Smooth muscle cell (in vitro differentiated cells): Measurements from ENCODE around the gene MCAM. TPM values are rescaled to one million over a fixed set of nuclear protein-coding genes. Genes with fewer than 3 reads are reported as not detected.

Experiments
- DNase-seq: peaks from one replicate; lab custom pipeline; 2025; ENCODE audit not compliant: unreplicated experiment; lab: John Stamatoyannopoulos, UW
- H2AFZ ChIP-seq: fragments of 200-600 bp; sonication (generic); 2 replicates; pipeline ENCODE4 v1.6.0; 2016; ENCODE audit warnings: antibody characterized with exemption, low read depth, mild to moderate bottlenecking
- H3F3A ChIP-seq: fragments of 200-600 bp; sonication (generic); 2 replicates; pipeline ENCODE4 v1.6.0; 2017; ENCODE audit warnings: antibody characterized with exemption, low read depth
- H3K27ac ChIP-seq: fragments of 200-600 bp; sonication (generic); 2 replicates; pipeline ENCODE4 v1.5.1; 2016; ENCODE audit warnings: low read depth, mild to moderate bottlenecking
- H3K27me3 ChIP-seq: fragments of 200-600 bp; sonication (generic); 2 replicates; pipeline ENCODE4 v1.6.1; 2016; ENCODE audit warnings: low read depth, mild to moderate bottlenecking
- H3K36me3 ChIP-seq: fragments of 200-600 bp; sonication (generic); 2 replicates; pipeline ENCODE4 v1.5.1; 2016; ENCODE audit warnings: low read depth
- H3K4me1 ChIP-seq: fragments of 200-600 bp; sonication (generic); 2 replicates; pipeline ENCODE4 v1.5.1; 2016; ENCODE audit warnings: low read depth
- H3K4me2 ChIP-seq: fragments of 200-600 bp; sonication (generic); 2 replicates; pipeline ENCODE4 v1.6.0; 2016; ENCODE audit warnings: mild to moderate bottlenecking
- H3K4me3 ChIP-seq: fragments of 200-600 bp; sonication (generic); 2 replicates; pipeline ENCODE4 v1.5.1; 2016; ENCODE audit warnings: mild to moderate bottlenecking
- H3K79me2 ChIP-seq: fragments of 200-600 bp; sonication (generic); 2 replicates; pipeline ENCODE4 v1.6.0; 2016; ENCODE audit warnings: low read depth, mild to moderate bottlenecking
- H3K9ac ChIP-seq: fragments of 200-600 bp; sonication (generic); 2 replicates; pipeline ENCODE4 v1.6.0; 2016; ENCODE audit warnings: low read depth
- H3K9me3 ChIP-seq: fragments of 200-600 bp; sonication (generic); replicated peaks from 2 replicates; pipeline ENCODE4 v1.5.1; 2016; ENCODE audit warnings: low read depth
- H4K20me1 ChIP-seq: fragments of 200-600 bp; sonication (generic); 2 replicates; pipeline ENCODE4 v1.6.0; 2016; ENCODE audit warnings: low read depth
- WGBS: methylation state at CpG from one replicate; pipeline ENCODE4 v1.1.7; 2016; ENCODE audit warnings: low lambda C conversion rate; 5-methylcytosine and 5-hydroxymethylcytosine counted together
- microRNA-seq: library from miRNA; unstranded; fragments of <30 nt; microRNA quantifications from one replicate; pipeline ENCODE4, GENCODE V29; 2016; ENCODE audit warnings: borderline number of aligned reads
- polyA plus RNA-seq: library from polyadenylated mRNA; unstranded; fragments of >200 nt; fragmentation: Nextera tagmentation; extraction: Ambion mirVana; gene quantifications from 2 replicates; pipeline ENCODE4 v1.2.1, GENCODE V29; 2016
- small RNA-seq: library from RNA; depleted of rRNA; stranded (forward); fragments of <200 nt; gene quantifications from one replicate; pipeline ENCODE3, GENCODE V24; 2014
- total RNA-seq: library from RNA; depleted of rRNA; stranded (reverse); fragments of >200 nt; gene quantifications from 2 replicates; pipeline ENCODE4 v1.2.3, GENCODE V29; 2014
- TF ChIP-seq, protein P1 (sequence below): fragments of 200-600 bp; sonication (generic); IDR thresholded peaks from 2 replicates; pipeline ENCODE4 v1.5.1; 2017; ENCODE audit warnings: borderline replicate concordance, mild to moderate bottlenecking, antibody characterized with exemption; ENCODE audit not compliant: insufficient read depth, poor library complexity, severe bottlenecking

MCAM gene
- total and polyA plus RNA-seq, 2 experiments from 2014 or later, result 30.7 to 138 TPM

DNA sequence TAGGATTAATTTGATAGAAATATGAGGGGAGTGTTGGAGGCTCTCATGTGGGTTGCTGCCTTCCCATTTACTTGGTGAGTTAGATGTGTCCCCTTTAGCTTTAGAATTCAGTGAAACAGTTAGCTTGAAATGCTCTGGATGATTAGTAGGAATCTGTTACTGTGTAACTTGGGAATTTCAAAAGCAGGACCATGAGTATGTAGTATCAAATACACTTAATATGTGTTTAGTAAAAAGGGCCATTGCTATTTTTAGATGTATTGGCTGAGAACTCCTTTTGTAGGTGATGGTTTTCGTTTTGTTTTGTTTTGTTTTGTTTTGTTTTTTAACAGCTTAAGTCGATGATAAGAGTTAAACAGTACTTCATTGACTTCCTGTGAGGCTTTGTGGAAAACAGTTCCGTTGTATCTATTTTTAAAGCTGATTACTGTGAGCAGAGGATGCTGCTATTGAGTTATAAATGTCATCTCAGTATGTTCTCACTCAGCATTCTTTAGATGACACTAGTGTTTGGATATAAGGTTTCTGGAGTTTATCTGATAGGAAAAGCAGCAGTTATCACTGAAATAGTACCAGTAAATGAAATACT, 53.5 kb downstream of the MCAM start:
- H4K20me1 ChIP-seq, result peaks cover 98% of the 10 kb centered on the region
- TF ChIP-seq, protein P1, sequence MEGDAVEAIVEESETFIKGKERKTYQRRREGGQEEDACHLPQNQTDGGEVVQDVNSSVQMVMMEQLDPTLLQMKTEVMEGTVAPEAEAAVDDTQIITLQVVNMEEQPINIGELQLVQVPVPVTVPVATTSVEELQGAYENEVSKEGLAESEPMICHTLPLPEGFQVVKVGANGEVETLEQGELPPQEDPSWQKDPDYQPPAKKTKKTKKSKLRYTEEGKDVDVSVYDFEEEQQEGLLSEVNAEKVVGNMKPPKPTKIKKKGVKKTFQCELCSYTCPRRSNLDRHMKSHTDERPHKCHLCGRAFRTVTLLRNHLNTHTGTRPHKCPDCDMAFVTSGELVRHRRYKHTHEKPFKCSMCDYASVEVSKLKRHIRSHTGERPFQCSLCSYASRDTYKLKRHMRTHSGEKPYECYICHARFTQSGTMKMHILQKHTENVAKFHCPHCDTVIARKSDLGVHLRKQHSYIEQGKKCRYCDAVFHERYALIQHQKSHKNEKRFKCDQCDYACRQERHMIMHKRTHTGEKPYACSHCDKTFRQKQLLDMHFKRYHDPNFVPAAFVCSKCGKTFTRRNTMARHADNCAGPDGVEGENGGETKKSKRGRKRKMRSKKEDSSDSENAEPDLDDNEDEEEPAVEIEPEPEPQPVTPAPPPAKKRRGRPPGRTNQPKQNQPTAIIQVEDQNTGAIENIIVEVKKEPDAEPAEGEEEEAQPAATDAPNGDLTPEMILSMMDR, result no peak
- no peaks in the 10 kb centered on the region for H3K9me3 ChIP-seq
- peak overlapping the region; percentile 18 for H3K4me2 ChIP-seq
- peaks cover 71% of the 10 kb centered on the region for H3K79me2 ChIP-seq
- no peaks in the 10 kb centered on the region for H3K27me3 ChIP-seq
- H3K36me3 ChIP-seq, result no peaks in the 10 kb centered on the region
- 15% methylated on average over 3 of the region's 3 CpGs for WGBS
- no peak for DNase-seq
- peaks cover 4% of the 10 kb centered on the region for H3F3A ChIP-seq
- no peak overlapping the region for H3K9ac ChIP-seq
- no peak overlapping the region for H3K4me3 ChIP-seq
- H3K4me1 ChIP-seq, result peaks cover 2% of the 10 kb centered on the region
- peak overlapping the region; percentile 20 for H3K27ac ChIP-seq
- H2AFZ ChIP-seq, result no peak overlapping the region

GRCh38 chr11:119262668-119263351, 54.1 kb downstream of the MCAM start:
- Histone ChIP-seq H3K9me3 (no peaks in the 10 kb centered on the region), H3K9ac (no peak overlapping the region), H3K4me3 (no peak overlapping the region), H3F3A (peaks cover 4% of the 10 kb centered on the region), H2AFZ (no peak overlapping the region), H4K20me1 (peaks cover 98% of the 10 kb centered on the region), H3K27me3 (no peaks in the 10 kb centered on the region), H3K27ac (no peak overlapping the region), H3K79me2 (peaks cover 71% of the 10 kb centered on the region), H3K4me1 (peaks cover 3% of the 10 kb centered on the region), H3K36me3 (no peaks in the 10 kb centered on the region), H3K4me2 (peak overlapping the region; percentile 14)
- WGBS, result 63% methylated on average over 5 of the region's 5 CpGs
- TF ChIP-seq, protein P1, result no peak
- DNase-seq, result no peak

- Histone ChIP-seq H3K9me3 (no peaks in the 10 kb centered on the region), H3K4me1 (peaks cover 3% of the 10 kb centered on the region), H3K4me2 (no peak overlapping the region), H3K79me2 (peaks cover 65% of the 10 kb centered on the region), H3K9ac (no peak overlapping the region), H4K20me1 (peaks cover 85% of the 10 kb centered on the region), H3K27ac (no peak overlapping the region), H3K4me3 (no peak overlapping the region), H3K27me3 (no peaks in the 10 kb centered on the region), H3F3A (peaks cover 11% of the 10 kb centered on the region), H3K36me3 (no peaks in the 10 kb centered on the region), H2AFZ (no peak overlapping the region)
- TF ChIP-seq, protein P1, result no peak
- DNase-seq, result no peak
- 91% methylated on average over 3 of the region's 3 CpGs for WGBS
These were observed 57.9 kb downstream of the MCAM start for GRCh38 chr11:119258983-119259382.

Small RNA genes within 50 kb of the gene (microRNA-seq; reads per million reads assigned to microRNA genes)
- not detected for gene MIR6756

Small RNA genes within 50 kb of the gene (small RNA-seq; reads per million reads assigned to genes)
- gene RF01225, result not detected
- not detected for gene RNU6-262P

Other genes with a start within 250 kb of the MCAM start
- 32.3 and 33.8 TPM in 2 replicates for gene VPS11, start 249.3 kb downstream of the MCAM start, total RNA-seq
- 33.1 and 38.7 TPM in 2 replicates for gene VPS11, start 249.3 kb downstream of the MCAM start, polyA plus RNA-seq
- gene HMBS, start 232.2 kb downstream of the MCAM start, total RNA-seq, result 13.9 and 33.7 TPM in 2 replicates
- gene HMBS, start 232.2 kb downstream of the MCAM start, polyA plus RNA-seq, result 39.9 and 43.4 TPM in 2 replicates
- 26.2 and 40.5 TPM in 2 replicates for gene DPAGT1, start 215.3 kb downstream of the MCAM start, total RNA-seq
- gene DPAGT1, start 215.3 kb downstream of the MCAM start, polyA plus RNA-seq, result 68.1 and 73.7 TPM in 2 replicates
- gene C2CD2L, start 209.8 kb downstream of the MCAM start, total RNA-seq, result 4.8 and 10.6 TPM in 2 replicates
- gene C2CD2L, start 209.8 kb downstream of the MCAM start, polyA plus RNA-seq, result 7.2 and 9.2 TPM in 2 replicates
- gene HINFP, start 195.6 kb downstream of the MCAM start, total RNA-seq, result 17.3 and 18.6 TPM in 2 replicates
- gene HINFP, start 195.6 kb downstream of the MCAM start, polyA plus RNA-seq, result 11.2 and 15.6 TPM in 2 replicates
- gene ABCG4, start 168.1 kb downstream of the MCAM start, total RNA-seq, result 0.76 and 0.85 TPM in 2 replicates
- 2.0 and 2.1 TPM in 2 replicates for gene ABCG4, start 168.1 kb downstream of the MCAM start, polyA plus RNA-seq
- 10.6 and 13.0 TPM in 2 replicates for gene NLRX1, start 148.4 kb downstream of the MCAM start, total RNA-seq
- 16.8 and 18.7 TPM in 2 replicates for gene NLRX1, start 148.4 kb downstream of the MCAM start, polyA plus RNA-seq
- gene NHERF4, start 131.7 kb downstream of the MCAM start, total RNA-seq, result not detected in 2 replicates
- gene NHERF4, start 131.7 kb downstream of the MCAM start, polyA plus RNA-seq, result 0.34 and 0.39 TPM in 2 replicates
- 17.6 and 18.9 TPM in 2 replicates for gene CBL, start 110.8 kb downstream of the MCAM start, total RNA-seq
- 5.0 and 5.7 TPM in 2 replicates for gene CBL, start 110.8 kb downstream of the MCAM start, polyA plus RNA-seq
- 14.6 and 16.1 TPM in 2 replicates for gene RNF26, start 17.4 kb upstream of the MCAM start, total RNA-seq
- gene RNF26, start 17.4 kb upstream of the MCAM start, polyA plus RNA-seq, result 53.3 and 63.1 TPM in 2 replicates
- 1.4 and 7.0 TPM in 2 replicates for gene C1QTNF5, start 23.8 kb upstream of the MCAM start, total RNA-seq
- gene C1QTNF5, start 23.8 kb upstream of the MCAM start, polyA plus RNA-seq, result 5.2 and 7.2 TPM in 2 replicates
- not detected in 2 replicates for gene MFRP, start 29.6 kb upstream of the MCAM start, total RNA-seq
- gene MFRP, start 29.6 kb upstream of the MCAM start, polyA plus RNA-seq, result not detected in 2 replicates
- gene USP2, start 64.6 kb upstream of the MCAM start, total RNA-seq, result 1.4 and 1.8 TPM in 2 replicates
- gene USP2, start 64.6 kb upstream of the MCAM start, polyA plus RNA-seq, result 0.25 and 2.5 TPM in 2 replicates
- 266 and 297 TPM in 2 replicates for gene THY1, start 106.0 kb upstream of the MCAM start, total RNA-seq
- gene THY1, start 106.0 kb upstream of the MCAM start, polyA plus RNA-seq, result 411 and 614 TPM in 2 replicates